GM10248 (cell line): ENCODE results near the gene SUCO.

ENCODE experiments used
- CTCF ChIA-PET: fragments of 300-600 bp; sonication (Branson Sonifier 250); formaldehyde crosslinking; extraction: SDS; loops from one replicate; lab custom pipeline; 2021; ENCODE audit warnings: antibody characterized with exemption; lab: Yijun Ruan, JAX
- POLR2A ChIA-PET: fragments of 350-650 bp; sonication (Branson Sonifier 250); formaldehyde crosslinking; extraction: SDS; loops from one replicate; lab custom pipeline; 2020; ENCODE audit warnings: antibody characterized with exemption; lab: Yijun Ruan, JAX
- DNase-seq: peaks from one replicate; pipeline ENCODE4 v3.0.0; 2012; ENCODE audit errors: extremely low spot score
- CTCF ChIP-seq: IDR thresholded peaks from 2 replicates; pipeline ENCODE4 v1.5.1; 2012; ENCODE audit warnings: mild to moderate bottlenecking, low read depth; ENCODE audit errors: extremely low read depth, missing control alignments, control extremely low read depth

The SUCO gene

GRCh38 chr1:172641492-172641891 lies 108.5 kb downstream of the SUCO start:
- ChIA-PET POLR2A (no interaction called here), CTCF (interaction anchor here (0.9 to 1.5 kb wide), 3 partner anchors 8 to 101 kb away, joined by 3 to 4 read pairs (median 3); no protein-coding TSS in a partner anchor)
- TF ChIP-seq CTCF, result no peak
- DNase-seq, result no peak

GRCh38 chr1:172642970-172643369 lies 110.0 kb downstream of the SUCO start:
- no peak for DNase-seq
- TF ChIP-seq CTCF, result no peak
- ChIA-PET POLR2A (no interaction called here), CTCF (interaction anchor here (1.2 kb wide), 1 partner anchor 12 kb away, joined by 3 read pairs; no protein-coding TSS in a partner anchor)

- ChIA-PET CTCF (no interaction called here), POLR2A (no interaction called here)
- no peak for DNase-seq
- no peak for TF ChIP-seq CTCF
Observed at GRCh38 chr1:172646653-172647052, 113.7 kb downstream of the SUCO start.

GRCh38 chr1:172647110-172647564 lies 114.2 kb downstream of the SUCO start:
- CTCF ChIA-PET, result no interaction called here
- DNase-seq, result no peak
- no peak for TF ChIP-seq CTCF
- POLR2A ChIA-PET, result no interaction called here

GRCh38 chr1:172647987-172648386 lies 115.0 kb downstream of the SUCO start:
- POLR2A ChIA-PET, result no interaction called here
- DNase-seq, result no peak
- TF ChIP-seq CTCF, result no peak
- CTCF ChIA-PET, result no interaction called here

- no peak for DNase-seq
- no peak for TF ChIP-seq CTCF
- ChIA-PET POLR2A (no interaction called here), CTCF (interaction anchor here (1.4 to 1.7 kb wide), 2 partner anchors 12 to 15 kb away, joined by 3 read pairs; no protein-coding TSS in a partner anchor)
Observed at GRCh38 chr1:172650474-172651193, 117.7 kb downstream of the SUCO start.
